SK-N-MC (cell line): Measurements from ENCODE around the gene GRM7.

Source experiments
- DNase-seq: peaks from one replicate; pipeline ENCODE4 v3.0.0-alpha.2; 2011; ENCODE audit warnings: low read depth, low spot score
- H3K27ac ChIP-seq: fragments of 200-600 bp; sonication (generic); 2 replicates; pipeline ENCODE4 v1.5.1; 2016; ENCODE audit warnings: mixed run types
- H3K36me3 ChIP-seq: fragments of 200-600 bp; sonication (generic); 2 replicates; pipeline ENCODE4 v1.6.1; 2017; ENCODE audit warnings: antibody characterized with exemption, low read length, mixed read lengths; ENCODE audit not compliant: insufficient read depth
- H3K4me3 ChIP-seq: fragments of 200-600 bp; sonication (generic); 2 replicates; pipeline ENCODE4 v1.5.1; 2016
- H3K9ac ChIP-seq: fragments of 200-600 bp; sonication (generic); 2 replicates; pipeline ENCODE4 v1.8.0; 2017; ENCODE audit warnings: mixed run types, mixed read lengths; ENCODE audit not compliant: insufficient read length
- H3K9me3 ChIP-seq: fragments of 200-600 bp; sonication (generic); 2 replicates; pipeline ENCODE4 v1.6.1; 2017; ENCODE audit warnings: low read depth, mild to moderate bottlenecking, antibody characterized with exemption, low read length, moderate library complexity, mixed read lengths
- EZH2 ChIP-seq: fragments of 200-600 bp; sonication (generic); IDR thresholded peaks from one replicate; pipeline ENCODE4 v1.6.1; 2017; ENCODE audit warnings: antibody characterized with exemption
- FOXP2 ChIP-seq: optimal IDR thresholded peaks from 2 replicates; pipeline ENCODE3; 2011; ENCODE audit warnings: mild to moderate bottlenecking, moderate library complexity; ENCODE audit not compliant: insufficient read depth; ENCODE audit errors: extremely low read length, control extremely low read depth
- POLR2AphosphoS5 ChIP-seq: IDR thresholded peaks from 2 replicates; pipeline ENCODE4 v1.6.1; 2012; ENCODE audit warnings: mild to moderate bottlenecking, low read depth, low read length, borderline replicate concordance

GRM7 gene

GRCh38 chr3:7766530-7766929 lies 905.6 kb downstream of the GRM7 start:
- Histone ChIP-seq H3K4me3 (no peak overlapping the region), H3K36me3 (no peaks in the 10 kb centered on the region), H3K27ac (no peak overlapping the region), H3K9me3 (no peaks in the 10 kb centered on the region), H3K9ac (no peak overlapping the region)
- DNase-seq, result no peak
- TF ChIP-seq POLR2AphosphoS5, result no peak
- no peak for TF ChIP-seq FOXP2
- no peak for TF ChIP-seq EZH2

- Histone ChIP-seq H3K4me3 (no peak overlapping the region), H3K27ac (no peak overlapping the region), H3K9me3 (no peaks in the 10 kb centered on the region), H3K36me3 (no peaks in the 10 kb centered on the region), H3K9ac (no peak overlapping the region)
- no peak for TF ChIP-seq FOXP2
- no peak for TF ChIP-seq EZH2
- TF ChIP-seq POLR2AphosphoS5, result no peak
- DNase-seq, result no peak
These were observed 918.4 kb downstream of the GRM7 start for GRCh38 chr3:7779331-7779730.

- TF ChIP-seq EZH2 (no peak), FOXP2 (no peak), POLR2AphosphoS5 (no peak)
- Histone ChIP-seq H3K4me3 (no peak overlapping the region), H3K36me3 (no peaks in the 10 kb centered on the region), H3K27ac (no peak overlapping the region), H3K9me3 (no peaks in the 10 kb centered on the region), H3K9ac (no peak overlapping the region)
- no peak for DNase-seq
These were observed 920.5 kb downstream of the GRM7 start for GRCh38 chr3:7781395-7781794.

- H3K9ac ChIP-seq, result no peak overlapping the region
- no peak for DNase-seq
- no peak overlapping the region for H3K27ac ChIP-seq
- H3K9me3 ChIP-seq, result no peaks in the 10 kb centered on the region
- no peak overlapping the region for H3K4me3 ChIP-seq
- TF ChIP-seq FOXP2 (no peak), POLR2AphosphoS5 (no peak), EZH2 (no peak)
- H3K36me3 ChIP-seq, result no peaks in the 10 kb centered on the region
These were observed 927.2 kb downstream of the GRM7 start for GRCh38 chr3:7787871-7788828.

GRCh38 chr3:7788881-7789280 lies 928.0 kb downstream of the GRM7 start:
- no peaks in the 10 kb centered on the region for H3K9me3 ChIP-seq
- no peaks in the 10 kb centered on the region for H3K36me3 ChIP-seq
- no peak overlapping the region for H3K4me3 ChIP-seq
- DNase-seq, result no peak
- no peak overlapping the region for H3K27ac ChIP-seq
- no peak overlapping the region for H3K9ac ChIP-seq
- no peak for TF ChIP-seq EZH2
- TF ChIP-seq FOXP2, result no peak
- TF ChIP-seq POLR2AphosphoS5, result no peak

GRCh38 chr3:7789324-7789723 lies 928.4 kb downstream of the GRM7 start:
- DNase-seq, result no peak
- no peak for TF ChIP-seq POLR2AphosphoS5
- H3K9me3 ChIP-seq, result no peaks in the 10 kb centered on the region
- no peak overlapping the region for H3K4me3 ChIP-seq
- H3K36me3 ChIP-seq, result no peaks in the 10 kb centered on the region
- H3K27ac ChIP-seq, result no peak overlapping the region
- no peak overlapping the region for H3K9ac ChIP-seq

- no peak for DNase-seq
- Histone ChIP-seq H3K9me3 (no peaks in the 10 kb centered on the region), H3K9ac (no peak overlapping the region), H3K36me3 (no peaks in the 10 kb centered on the region), H3K27ac (no peak overlapping the region), H3K4me3 (no peak overlapping the region)
- TF ChIP-seq EZH2 (no peak), FOXP2 (no peak), POLR2AphosphoS5 (no peak)
These were observed 929.2 kb downstream of the GRM7 start for GRCh38 chr3:7790141-7790540.
